OCI-LY1 (cell line): ENCODE results near the gene CARD11.

Source experiments
- CTCF ChIP-seq: fragments of 200-600 bp; sonication (generic), shearing (Covaris generic); IDR thresholded peaks from 2 replicates; pipeline ENCODE4 v1.5.1; 2017; ENCODE audit warnings: mild to moderate bottlenecking, antibody characterized with exemption, low read length, moderate library complexity, mixed read lengths
- EZH2 ChIP-seq: fragments of 200-600 bp; sonication (generic), shearing (Covaris generic); IDR thresholded peaks from 2 replicates; pipeline ENCODE4 v1.8.0; 2017; ENCODE audit warnings: borderline replicate concordance, mixed run types, mild to moderate bottlenecking, antibody characterized with exemption, low read length, moderate library complexity, mixed read lengths

- TF ChIP-seq CTCF (no peak), EZH2 (no peak)
Measured at GRCh38 chr7:2983586-2983985, 60.1 kb downstream of the CARD11 start.
